Mesenchymal stem cell (in vitro differentiated cells and primary cell): ENCODE measurements around the gene DEPDC4. TPM values are rescaled to one million over a fixed set of nuclear protein-coding genes. Genes with fewer than 3 reads are reported as not detected.

Experiments
- small RNA-seq: library from polyadenylated mRNA; stranded (forward); fragments of <200 nt; extraction: miRNeasy Mini kit (QIAGEN cat#:217004); gene quantifications from one replicate; pipeline ENCODE3, GENCODE V24; 2013; ENCODE audit warnings: low read depth

The DEPDC4 gene

Small RNA genes lying within 50 kb of the gene (small RNA-seq; reads per million reads assigned to genes)
- not detected for gene RF00019
